Central memory CD8-positive, alpha-beta T cell (primary cell): ENCODE measurements around the gene MRPL20.

Source experiments
- ATAC-seq: fragments of 150-1000 bp; cut with Tn5 transposase; replicated peaks from 2 replicates; pipeline ENCODE4 v1.10.0; 2022; ENCODE audit warnings: mild to moderate bottlenecking, moderate FRiP score, moderate number of reproducible peaks; ENCODE audit not compliant: poor library complexity, severe bottlenecking; ENCODE audit errors: extremely low read depth
- DNase-seq, 2 donors: peaks; one replicate each; pipeline ENCODE4 v3.0.0; 2021; ENCODE audit warnings: low spot score in 2 of 2
- H3K27ac Mint-ChIP-seq: one replicate; pipeline ENCODE4 v1.8.0; 2022; ENCODE audit warnings: low read depth, mild to moderate bottlenecking, moderate library complexity, mixed read lengths
- H3K27me3 Mint-ChIP-seq: one replicate; pipeline ENCODE4 v1.8.0; 2022; ENCODE audit warnings: mixed read lengths
- H3K36me3 Mint-ChIP-seq: one replicate; pipeline ENCODE4 v1.8.0; 2022; ENCODE audit warnings: mild to moderate bottlenecking, moderate library complexity, mixed read lengths; ENCODE audit not compliant: insufficient read depth
- H3K4me1 Mint-ChIP-seq: one replicate; pipeline ENCODE4 v1.8.0; 2022; ENCODE audit warnings: mixed read lengths
- H3K4me3 Mint-ChIP-seq: one replicate; pipeline ENCODE4 v1.8.0; 2022; ENCODE audit warnings: mild to moderate bottlenecking, moderate library complexity, mixed read lengths
- H3K9me3 Mint-ChIP-seq: one replicate; pipeline ENCODE4 v1.8.0; 2022; ENCODE audit warnings: mixed read lengths

Gene MRPL20

GRCh38 chr1:1361233-1361981, 45.7 kb downstream of the MRPL20 start:
- ATAC-seq (no peak), DNase-seq (no peak)
- Mint-ChIP-seq H3K36me3 (no peaks in the 10 kb centered on the region), H3K27ac (no peak overlapping the region), H3K4me3 (no peak overlapping the region), H3K4me1 (peaks cover 10% of the 10 kb centered on the region), H3K27me3 (peaks cover 37% of the 10 kb centered on the region), H3K9me3 (no peaks in the 10 kb centered on the region)

- Mint-ChIP-seq H3K9me3 (no peaks in the 10 kb centered on the region), H3K27me3 (peaks cover 37% of the 10 kb centered on the region), H3K4me1 (peaks cover 10% of the 10 kb centered on the region), H3K4me3 (no peak overlapping the region), H3K36me3 (no peaks in the 10 kb centered on the region), H3K27ac (no peak overlapping the region)
- DNase-seq, result no peak
- no peak for ATAC-seq
Measured at GRCh38 chr1:1360506-1361169, 46.5 kb downstream of the MRPL20 start.

DNA sequence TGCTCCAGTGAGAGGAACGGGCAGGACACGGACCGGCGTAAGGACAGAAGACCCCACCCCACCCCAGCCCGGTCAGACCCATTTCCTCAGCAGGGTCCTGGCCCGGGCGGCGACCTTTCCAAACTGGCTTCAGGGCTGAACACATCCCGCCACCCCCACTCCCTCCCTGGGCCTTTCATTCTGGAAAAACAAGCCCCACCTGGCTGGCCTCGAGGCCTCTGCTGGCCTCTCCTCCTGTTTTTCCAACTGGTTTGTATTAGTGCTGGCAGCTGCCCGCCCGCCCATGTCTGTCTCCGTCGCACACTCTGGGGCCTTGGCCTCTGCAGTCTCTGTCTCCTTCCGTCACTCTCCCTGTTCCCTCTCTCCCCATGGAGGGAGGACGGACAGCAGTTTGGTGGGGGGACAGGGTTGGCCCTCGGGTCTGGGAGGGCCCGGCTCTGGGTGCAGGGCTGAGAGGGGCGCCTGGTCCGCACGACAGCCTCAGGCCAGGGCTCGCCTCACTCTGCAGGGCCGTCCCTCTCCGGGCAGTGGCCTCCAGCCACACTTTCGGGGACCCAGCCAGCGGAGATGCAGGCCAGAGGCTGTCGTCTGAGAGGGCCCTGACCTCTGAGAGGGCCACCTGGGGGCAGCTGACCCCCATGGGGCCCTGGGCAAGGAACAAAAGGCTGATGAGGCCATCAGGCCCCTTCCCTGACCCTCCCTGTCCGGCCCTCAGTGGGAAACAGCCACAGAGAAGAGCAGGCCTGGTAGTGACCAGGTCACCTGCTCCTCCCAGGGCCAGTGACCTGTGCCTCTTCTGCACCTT, 47.2 kb downstream of the MRPL20 start:
- Mint-ChIP-seq H3K4me1 (peaks cover 10% of the 10 kb centered on the region), H3K36me3 (no peaks in the 10 kb centered on the region), H3K4me3 (no peak overlapping the region), H3K27me3 (peaks cover 37% of the 10 kb centered on the region), H3K9me3 (no peaks in the 10 kb centered on the region), H3K27ac (no peak overlapping the region)
- ATAC-seq (no peak), DNase-seq (no peak)

- H3K27me3 Mint-ChIP-seq, result peaks cover 37% of the 10 kb centered on the region
Measured at GRCh38 chr1:1359308-1359663, 47.8 kb downstream of the MRPL20 start.

DNA sequence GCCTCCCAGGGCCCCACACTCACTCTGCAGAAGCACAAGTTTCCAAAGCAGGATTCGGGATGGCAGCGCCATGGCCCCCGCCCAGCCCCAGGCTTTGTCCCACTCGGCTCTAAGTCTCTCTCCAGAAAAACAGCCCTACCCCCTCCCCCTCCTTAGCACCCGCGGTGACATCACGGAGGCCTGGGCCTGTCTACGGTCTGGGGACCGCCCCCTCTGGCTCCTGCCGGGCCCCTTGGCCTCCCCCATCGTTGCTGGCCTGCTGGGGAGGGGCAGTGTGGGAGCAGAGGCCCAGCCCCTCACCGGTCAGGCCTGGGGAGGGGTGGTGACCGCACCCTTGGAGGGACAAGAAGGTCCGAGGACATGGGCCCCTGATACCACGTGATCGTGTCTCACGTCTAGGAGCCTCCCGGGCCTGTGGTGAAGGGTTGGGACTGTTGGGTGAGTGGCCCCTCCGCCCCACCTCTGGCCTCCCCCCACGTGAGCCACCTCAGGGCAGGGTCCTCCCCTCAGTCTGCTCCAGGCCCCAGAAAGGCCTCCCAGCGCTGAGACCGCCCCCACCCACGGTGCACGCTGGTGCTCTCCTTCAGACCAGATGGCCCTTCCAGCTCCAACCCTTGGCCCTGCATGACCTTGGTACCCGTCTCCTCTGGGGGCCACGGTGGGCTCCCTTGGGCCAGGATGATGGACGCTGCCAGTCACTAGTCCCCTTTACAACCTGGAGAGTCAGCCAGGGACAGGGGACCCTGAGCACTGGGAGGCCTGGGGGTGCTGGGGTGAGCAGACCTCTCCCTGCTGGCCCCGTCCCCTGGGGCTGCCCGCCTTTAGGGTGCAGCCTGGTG, 48.4 kb downstream of the MRPL20 start, which contains the start of gene MXRA8:
Gene MXRA8, minus strand, starts transcription at position 123 of the 839 bp plus-strand sequence. Its CDS starts 51 bp downstream, at position 72.
- Mint-ChIP-seq H3K36me3 (no peaks in the 10 kb centered on the region), H3K9me3 (no peaks in the 10 kb centered on the region), H3K4me3 (no peak within 1 kb of the TSS), H3K27me3 (peaks cover 37% of the 10 kb centered on the region), H3K27ac (no peak within 1 kb of the TSS), H3K4me1 (peaks cover 10% of the 10 kb centered on the region)
- ATAC-seq (no peak), DNase-seq (no peak)

More at GRCh38 chr1:1359308-1359663, 47.8 kb downstream of the MRPL20 start:
- Mint-ChIP-seq H3K4me3 (no peak overlapping the region), H3K36me3 (no peaks in the 10 kb centered on the region), H3K4me1 (peaks cover 10% of the 10 kb centered on the region), H3K9me3 (no peaks in the 10 kb centered on the region), H3K27ac (no peak overlapping the region)
- no peak for DNase-seq
- ATAC-seq, result no peak

GRCh38 chr1:1357871-1358432, 49.1 kb downstream of the MRPL20 start:
- DNase-seq, result no peak
- H3K27me3 Mint-ChIP-seq, result peaks cover 39% of the 10 kb centered on the region
- H3K4me3 Mint-ChIP-seq, result no peak overlapping the region
- H3K4me1 Mint-ChIP-seq, result peaks cover 10% of the 10 kb centered on the region
- H3K9me3 Mint-ChIP-seq, result no peaks in the 10 kb centered on the region
- no peak for ATAC-seq
- H3K36me3 Mint-ChIP-seq, result no peaks in the 10 kb centered on the region
- no peak overlapping the region for H3K27ac Mint-ChIP-seq

- Mint-ChIP-seq H3K36me3 (peaks cover 2% of the 10 kb centered on the region), H3K4me1 (peaks cover 16% of the 10 kb centered on the region), H3K4me3 (no peak overlapping the region), H3K9me3 (no peaks in the 10 kb centered on the region), H3K27ac (no peak overlapping the region), H3K27me3 (peaks cover 50% of the 10 kb centered on the region)
- ATAC-seq, result no peak
- no peak for DNase-seq
Measured at GRCh38 chr1:1356796-1357401, 50.2 kb downstream of the MRPL20 start.

GRCh38 chr1:1356166-1356795, 50.8 kb downstream of the MRPL20 start:
- H3K4me1 Mint-ChIP-seq, result peaks cover 17% of the 10 kb centered on the region
- no peak overlapping the region for H3K27ac Mint-ChIP-seq
- peaks cover 2% of the 10 kb centered on the region for H3K36me3 Mint-ChIP-seq
- H3K4me3 Mint-ChIP-seq, result no peak overlapping the region
- H3K9me3 Mint-ChIP-seq, result no peaks in the 10 kb centered on the region
- no peak for ATAC-seq
- H3K27me3 Mint-ChIP-seq, result peaks cover 49% of the 10 kb centered on the region
- no peak for DNase-seq

DNA sequence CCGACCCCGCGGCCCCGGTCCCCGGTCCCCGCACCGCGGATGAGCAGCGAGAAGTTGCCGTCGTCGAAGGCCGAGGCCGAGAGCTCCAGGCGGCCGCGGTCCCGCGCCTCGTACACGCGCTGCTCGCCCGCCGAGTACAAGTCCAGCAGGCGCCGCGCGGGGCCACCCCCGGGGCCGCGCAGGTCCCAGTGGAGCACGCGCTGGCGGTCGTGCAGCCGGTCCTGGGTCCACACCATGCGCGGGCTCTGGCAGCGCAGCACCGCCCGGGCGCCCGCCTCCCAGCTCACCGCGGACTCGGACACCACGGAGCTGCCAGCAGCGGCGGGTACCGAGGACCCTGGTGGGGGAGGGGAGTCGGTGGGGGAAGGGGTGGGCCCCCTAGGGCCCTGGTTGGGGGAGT, 51.7 kb downstream of the MRPL20 start:
- peaks cover 2% of the 10 kb centered on the region for H3K36me3 Mint-ChIP-seq
- H3K4me1 Mint-ChIP-seq, result peaks cover 12% of the 10 kb centered on the region
- DNase-seq (no peak), ATAC-seq (no peak)
- H3K4me3 Mint-ChIP-seq, result no peak overlapping the region
- H3K27ac Mint-ChIP-seq, result no peak overlapping the region
- H3K9me3 Mint-ChIP-seq, result no peaks in the 10 kb centered on the region
- H3K27me3 Mint-ChIP-seq, result peaks cover 41% of the 10 kb centered on the region

- peaks cover 2% of the 10 kb centered on the region for H3K36me3 Mint-ChIP-seq
- no peak overlapping the region for H3K27ac Mint-ChIP-seq
- DNase-seq (no peak), ATAC-seq (peak; percentile 37)
- H3K27me3 Mint-ChIP-seq, result peaks cover 41% of the 10 kb centered on the region
- H3K4me3 Mint-ChIP-seq, result no peak overlapping the region
- no peaks in the 10 kb centered on the region for H3K9me3 Mint-ChIP-seq
- H3K4me1 Mint-ChIP-seq, result peaks cover 12% of the 10 kb centered on the region
Measured at GRCh38 chr1:1354271-1355247, 52.5 kb downstream of the MRPL20 start.
